Tongue (tissue), 2 donors: Measurements from ENCODE around the gene TRABD2B. TPM values are rescaled to one million over a fixed set of nuclear protein-coding genes. Genes with fewer than 3 reads are reported as not detected.

Source experiments
- DNase-seq: peaks from one replicate; pipeline ENCODE4 v3.0.0-alpha.2; 2015
- total RNA-seq: library from RNA; depleted of rRNA; stranded (reverse); fragments of >200 nt; gene quantifications from one replicate; pipeline ENCODE4 v1.2.3, GENCODE V29; 2014

The TRABD2B gene
- total RNA-seq, 1 donor from 2014 or later: 1.5 TPM

- no peak for DNase-seq
These were observed 172.5 kb downstream of the TRABD2B start for GRCh38 chr1:47824716-47825115.

GRCh38 chr1:47824297-47824696 is 172.9 kb downstream of the TRABD2B start:
- no peak for DNase-seq

GRCh38 chr1:47823040-47823808 is 174.0 kb downstream of the TRABD2B start:
- no peak for DNase-seq

GRCh38 chr1:47821760-47822159 is 175.4 kb downstream of the TRABD2B start:
- DNase-seq: no peak

- DNase-seq: no peak
These were observed 177.7 kb downstream of the TRABD2B start for GRCh38 chr1:47819574-47819888.

GRCh38 chr1:47818682-47819573 is 178.3 kb downstream of the TRABD2B start:
- no peak for DNase-seq

- no peak for DNase-seq
These were observed 179.3 kb downstream of the TRABD2B start for GRCh38 chr1:47817861-47818260.

- no peak for DNase-seq
These were observed 180.7 kb downstream of the TRABD2B start for GRCh38 chr1:47816325-47817071.

- DNase-seq: peak; percentile 86
These were observed 182.4 kb downstream of the TRABD2B start for GRCh38 chr1:47814612-47815395.

GRCh38 chr1:47813970-47814369 is 183.2 kb downstream of the TRABD2B start:
- no peak for DNase-seq

- DNase-seq: peak; percentile 81
These were observed 184.2 kb downstream of the TRABD2B start for GRCh38 chr1:47812904-47813514.

- no peak for DNase-seq
These were observed 186.1 kb downstream of the TRABD2B start for GRCh38 chr1:47810964-47811682.

- DNase-seq: peak; percentile 81
These were observed 187.7 kb downstream of the TRABD2B start for GRCh38 chr1:47809301-47810084.

- DNase-seq: no peak
These were observed 188.6 kb downstream of the TRABD2B start for GRCh38 chr1:47808612-47809011.

GRCh38 chr1:47805921-47806361 is 191.2 kb downstream of the TRABD2B start:
- peak; percentile 96 for DNase-seq

GRCh38 chr1:47805018-47805417 is 192.2 kb downstream of the TRABD2B start:
- no peak for DNase-seq

GRCh38 chr1:47803815-47804501 is 193.2 kb downstream of the TRABD2B start:
- DNase-seq: peak; percentile 88

GRCh38 chr1:47797575-47797974 is 199.6 kb downstream of the TRABD2B start:
- no peak for DNase-seq

- DNase-seq: no peak
These were observed 200.6 kb downstream of the TRABD2B start for GRCh38 chr1:47796626-47797025.
